Measurements from ENCODE around the gene CUEDC1. TPM values are rescaled to one million over a fixed set of nuclear protein-coding genes. Genes with fewer than 3 reads are reported as not detected.

Gene CUEDC1
- total RNA-seq, 1 experiment from 2014 or later, result 53.5 TPM

GRCh38 chr17:57899391-57899790 is 55.8 kb downstream of the CUEDC1 start:
- Histone ChIP-seq H3K27ac (ENCODE audit: low read depth, low read length, poor library complexity, severe bottlenecking) (no peak overlapping the region), H3K9me3 (ENCODE audit: low read depth, low read length, poor library complexity, severe bottlenecking) (no peaks in the 10 kb centered on the region)
- intact Hi-C loops (cut with micrococcal nuclease; ENCODE audit: unreplicated experiment), result no loop called here

GRCh38 chr17:57898487-57899311 is 56.5 kb downstream of the CUEDC1 start:
- DNase-seq (ENCODE audit: low spot score), result no peak
- intact Hi-C loops (cut with micrococcal nuclease; ENCODE audit: unreplicated experiment), result no loop called here
- TF ChIP-seq EZH2 (IDR thresholded peaks at IDR 0.05; ENCODE audit: borderline replicate concordance, low read depth, low read length, poor library complexity, severe bottlenecking) (no peak), CTCF (conservative IDR thresholded peaks at IDR 0.05; ENCODE audit: low read depth, low read length) (no peak)
- no TSS peak for BruUV-seq (replicated peaks)
- CTCF ChIA-PET, result no interaction called here
- Histone ChIP-seq H3K4me1 (ENCODE audit: insufficient read depth, low read length, poor library complexity, severe bottlenecking) (peaks cover 8% of the 10 kb centered on the region), H3K9me3 (ENCODE audit: low read depth, low read length, poor library complexity, severe bottlenecking) (no peaks in the 10 kb centered on the region), H3K27me3 (replicated peaks; ENCODE audit: insufficient read depth, low read depth, low read length, poor library complexity) (no peaks in the 10 kb centered on the region), H3K27ac (ENCODE audit: low read depth, low read length, poor library complexity, severe bottlenecking) (no peak overlapping the region), H3K36me3 (ENCODE audit: insufficient read depth, low read length, poor library complexity, severe bottlenecking) (no peaks in the 10 kb centered on the region), H3K4me3 (ENCODE audit: low read depth, low read length, poor library complexity, severe bottlenecking) (no peak overlapping the region)
- POLR2A ChIA-PET (ENCODE audit: low non-redundant PET), result no interaction called here

More at GRCh38 chr17:57899391-57899790, 55.8 kb downstream of the CUEDC1 start:
- no peak for DNase-seq (ENCODE audit: low spot score)
- TF ChIP-seq CTCF (conservative IDR thresholded peaks at IDR 0.05; ENCODE audit: low read depth, low read length) (no peak), EZH2 (IDR thresholded peaks at IDR 0.05; ENCODE audit: borderline replicate concordance, low read depth, low read length, poor library complexity, severe bottlenecking) (no peak)
- peaks cover 13% of the 10 kb centered on the region for H3K4me1 ChIP-seq (ENCODE audit: insufficient read depth, low read length, poor library complexity, severe bottlenecking)
- H3K4me3 ChIP-seq (ENCODE audit: low read depth, low read length, poor library complexity, severe bottlenecking), result no peak overlapping the region
- no TSS peak for BruUV-seq (replicated peaks)
- no peaks in the 10 kb centered on the region for H3K36me3 ChIP-seq (ENCODE audit: insufficient read depth, low read length, poor library complexity, severe bottlenecking)
- no peaks in the 10 kb centered on the region for H3K27me3 ChIP-seq (replicated peaks; ENCODE audit: insufficient read depth, low read depth, low read length, poor library complexity)
- ChIA-PET POLR2A (ENCODE audit: low non-redundant PET) (no interaction called here), CTCF (no interaction called here)

GRCh38 chr17:57895382-57896060 is 59.7 kb downstream of the CUEDC1 start:
- Histone ChIP-seq H3K4me1 (ENCODE audit: insufficient read depth, low read length, poor library complexity, severe bottlenecking) (peaks cover 15% of the 10 kb centered on the region), H3K4me3 (ENCODE audit: low read depth, low read length, poor library complexity, severe bottlenecking) (no peak overlapping the region), H3K27me3 (replicated peaks; ENCODE audit: insufficient read depth, low read depth, low read length, poor library complexity) (no peaks in the 10 kb centered on the region), H3K27ac (ENCODE audit: low read depth, low read length, poor library complexity, severe bottlenecking) (no peak overlapping the region), H3K36me3 (ENCODE audit: insufficient read depth, low read length, poor library complexity, severe bottlenecking) (no peaks in the 10 kb centered on the region), H3K9me3 (ENCODE audit: low read depth, low read length, poor library complexity, severe bottlenecking) (no peaks in the 10 kb centered on the region)
- BruUV-seq (replicated peaks), result no TSS peak
- DNase-seq (ENCODE audit: low spot score), result no peak
- intact Hi-C loops (cut with micrococcal nuclease; ENCODE audit: unreplicated experiment), result no loop called here
- TF ChIP-seq CTCF (conservative IDR thresholded peaks at IDR 0.05; ENCODE audit: low read depth, low read length) (no peak), EZH2 (IDR thresholded peaks at IDR 0.05; ENCODE audit: borderline replicate concordance, low read depth, low read length, poor library complexity, severe bottlenecking) (no peak)
- ChIA-PET CTCF (no interaction called here), POLR2A (ENCODE audit: low non-redundant PET) (no interaction called here)
